Duodenal mucosa (tissue), 2 donors: ENCODE measurements around the gene PLCB1.

Experiments
- H3K27ac ChIP-seq: one replicate; pipeline ENCODE4 v1.7.0; 2013; ENCODE audit warnings: low read depth, low read length
- H3K27me3 ChIP-seq, 2 donors: one replicate each; pipeline ENCODE4 v1.7.0; 2013; ENCODE audit warnings: low read length in 2 of 2, control low read depth in 1 of 2; ENCODE audit not compliant: insufficient read depth in 2 of 2, control insufficient read depth in 1 of 2
- H3K36me3 ChIP-seq, 2 donors: one replicate each; pipeline ENCODE4 v1.7.0; 2013; ENCODE audit warnings: low read length in 2 of 2, control low read depth in 1 of 2; ENCODE audit not compliant: insufficient read depth in 2 of 2, control insufficient read depth in 1 of 2
- H3K4me1 ChIP-seq, 2 donors: one replicate each; pipeline ENCODE4 v1.7.0; 2013; ENCODE audit warnings: low read length in 2 of 2, control low read depth in 1 of 2; ENCODE audit not compliant: insufficient read depth in 2 of 2, control insufficient read depth in 1 of 2
- H3K4me3 ChIP-seq, 2 donors: one replicate each; pipeline ENCODE4 v1.7.0; 2013; ENCODE audit warnings: low read length in 2 of 2, low read depth in 1 of 2
- H3K9ac ChIP-seq, 2 donors: one replicate each; pipeline ENCODE4 v1.7.0; 2013; ENCODE audit warnings: low read length in 2 of 2, low read depth in 1 of 2
- H3K9me3 ChIP-seq, 2 donors: one replicate each; pipeline ENCODE4 v1.7.0; 2013; ENCODE audit warnings: low read length in 2 of 2, control low read depth in 1 of 2; ENCODE audit not compliant: control insufficient read depth in 1 of 2

PLCB1 gene

DNA sequence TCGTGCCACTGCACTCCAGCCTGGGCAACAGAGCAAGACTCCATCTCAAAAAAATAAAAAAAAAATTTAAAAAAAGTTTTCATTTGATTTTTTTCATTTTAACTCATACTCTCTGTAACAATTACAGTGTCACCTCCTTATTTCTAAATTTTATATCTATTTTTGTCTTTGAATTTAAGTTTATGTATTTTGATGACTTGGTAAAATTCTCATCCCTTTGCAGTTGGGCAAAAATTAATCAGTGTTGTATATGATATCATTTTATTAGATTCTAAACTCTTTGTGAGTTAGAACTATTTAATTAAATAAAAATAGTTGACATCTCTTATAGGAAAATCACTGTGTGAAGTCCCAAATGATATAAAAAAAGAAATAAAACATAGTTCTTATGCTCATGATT, 270.7 kb downstream of the PLCB1 start:
- H3K4me3 ChIP-seq: no peak overlapping the region
- peaks cover 0 to 12% of the 10 kb centered on the region in 2 donors for H3K4me1 ChIP-seq
- no peaks in the 10 kb centered on the region for H3K27me3 ChIP-seq
- no peak overlapping the region for H3K27ac ChIP-seq
- no peak overlapping the region for H3K9ac ChIP-seq
- H3K36me3 ChIP-seq: no peaks in the 10 kb centered on the region
- peaks cover 0 to 5% of the 10 kb centered on the region in 2 donors for H3K9me3 ChIP-seq

DNA sequence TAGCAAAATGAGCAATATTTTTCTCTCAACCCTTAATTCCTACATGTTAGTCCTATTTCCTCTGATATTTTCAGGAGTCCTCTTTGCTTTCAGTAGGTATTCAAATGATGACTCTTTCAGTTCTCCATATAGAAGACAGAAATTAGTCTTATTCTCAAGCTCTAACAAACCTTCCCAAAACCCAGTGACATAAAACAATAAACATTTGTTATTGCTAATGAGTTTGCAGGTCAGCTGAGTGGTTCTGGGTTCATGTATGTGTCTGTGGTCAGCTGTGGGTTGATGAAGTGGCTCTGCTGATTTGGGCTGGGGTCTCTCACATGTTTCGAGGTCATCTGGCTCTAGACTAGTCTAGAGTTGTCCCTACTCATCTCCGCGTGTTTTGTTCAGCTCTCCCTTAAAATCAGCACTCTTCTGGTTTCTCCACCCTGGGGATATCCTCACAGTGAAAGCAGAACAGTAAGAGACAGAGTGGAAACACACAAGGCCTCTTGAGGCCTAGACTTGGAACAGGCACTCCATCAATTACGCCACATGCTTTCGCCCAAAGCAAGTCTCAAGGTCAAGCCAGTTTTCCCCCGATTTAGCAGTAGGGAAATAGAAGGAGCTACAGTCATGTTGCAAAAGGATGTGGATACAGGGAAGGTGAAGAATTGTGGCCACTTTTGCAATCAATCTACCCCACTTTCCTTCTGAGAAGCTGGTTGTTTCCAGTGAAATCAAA, 273.0 kb downstream of the PLCB1 start:
- Histone ChIP-seq H3K4me3 (no peak overlapping the region), H3K4me1 (peaks cover 0 to 8% of the 10 kb centered on the region in 2 donors), H3K9me3 (peaks cover 0 to 5% of the 10 kb centered on the region in 2 donors), H3K9ac (no peak overlapping the region), H3K36me3 (no peaks in the 10 kb centered on the region), H3K27ac (no peak overlapping the region), H3K27me3 (no peaks in the 10 kb centered on the region)

DNA sequence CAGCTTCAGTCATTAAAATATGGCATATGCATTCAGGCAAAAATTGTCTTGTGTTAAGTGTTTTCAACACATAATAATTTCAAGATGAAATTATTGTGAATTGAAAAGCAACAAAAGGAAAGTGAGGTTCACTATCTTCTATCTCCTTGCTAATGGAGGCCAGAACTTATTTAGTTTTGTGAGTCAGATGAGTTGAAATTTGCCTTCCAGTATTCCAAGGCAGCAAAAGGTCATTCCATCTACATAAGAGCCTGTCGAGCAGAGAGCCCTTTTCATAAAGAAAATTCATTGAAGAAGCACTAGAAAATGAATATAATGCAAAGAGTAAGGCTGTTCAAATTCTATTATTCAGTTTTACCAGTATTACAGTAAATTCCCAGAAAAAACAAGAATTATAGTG, 274.3 kb downstream of the PLCB1 start:
- H3K9me3 ChIP-seq: peaks cover 0 to 5% of the 10 kb centered on the region in 2 donors
- H3K27ac ChIP-seq: no peak overlapping the region
- peaks cover 0 to 3% of the 10 kb centered on the region in 2 donors for H3K4me1 ChIP-seq
- H3K9ac ChIP-seq: no peak overlapping the region
- no peak overlapping the region for H3K4me3 ChIP-seq
- no peaks in the 10 kb centered on the region for H3K27me3 ChIP-seq
- H3K36me3 ChIP-seq: no peaks in the 10 kb centered on the region

DNA sequence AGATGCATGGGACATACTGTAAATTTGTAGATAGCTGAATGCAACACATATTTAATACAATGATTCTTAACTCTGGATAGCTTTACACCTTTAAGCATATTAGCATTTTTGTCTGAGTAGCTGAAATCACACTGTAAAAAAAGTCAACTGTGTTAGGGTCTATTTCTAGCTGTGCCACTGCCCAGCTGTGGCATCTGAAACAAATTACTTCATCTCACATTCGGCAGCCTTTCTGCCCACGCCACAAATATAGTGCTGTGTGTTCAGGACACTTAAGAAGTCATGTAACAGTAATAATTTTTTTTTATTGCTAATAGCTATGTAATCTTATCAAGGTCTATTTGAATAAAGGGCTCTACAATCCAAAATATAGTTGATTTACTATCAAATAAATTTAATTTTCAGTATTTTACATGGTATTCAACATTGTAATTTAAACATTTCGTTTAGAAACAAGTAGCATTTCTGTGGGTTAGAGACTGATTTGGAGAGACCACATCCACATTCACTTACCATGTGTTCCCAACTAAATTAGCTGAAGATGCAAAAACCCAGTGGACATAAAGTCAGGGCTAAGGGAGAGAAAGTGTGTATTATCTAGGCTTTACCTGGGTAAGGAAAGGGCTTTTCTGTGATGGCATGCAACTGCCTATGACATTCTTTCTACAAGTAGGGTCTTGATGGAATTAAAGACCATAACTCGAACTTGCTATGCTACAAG, 276.7 kb downstream of the PLCB1 start:
- Histone ChIP-seq H3K4me3 (no peak overlapping the region), H3K27ac (no peak overlapping the region), H3K27me3 (no peaks in the 10 kb centered on the region), H3K9me3 (peaks cover 0 to 5% of the 10 kb centered on the region in 2 donors), H3K4me1 (no peaks in the 10 kb centered on the region), H3K36me3 (no peaks in the 10 kb centered on the region), H3K9ac (no peak overlapping the region)

DNA sequence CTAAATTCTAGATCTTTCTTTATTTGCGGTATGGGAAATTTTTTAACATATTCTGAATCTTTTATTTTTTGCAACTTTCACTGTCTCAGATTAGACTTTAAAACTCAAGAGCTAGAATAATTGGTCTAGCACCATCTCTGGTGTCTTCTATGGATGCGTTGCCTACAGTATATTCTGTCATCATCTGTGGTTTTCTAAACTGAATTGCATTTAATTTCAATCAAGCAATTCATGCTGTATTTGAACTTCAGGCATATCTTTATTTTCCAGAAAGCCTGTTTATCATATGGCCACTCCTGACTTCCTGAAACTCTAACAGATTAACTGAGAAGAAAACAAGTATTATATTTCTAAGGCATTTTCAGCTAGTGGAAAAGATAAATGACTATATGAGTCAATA, 281.6 kb downstream of the PLCB1 start:
- Histone ChIP-seq H3K9me3 (no peaks in the 10 kb centered on the region), H3K4me3 (no peak overlapping the region), H3K4me1 (peaks cover 6 to 19% of the 10 kb centered on the region in 2 donors), H3K9ac (no peak overlapping the region), H3K27me3 (no peaks in the 10 kb centered on the region), H3K27ac (no peak overlapping the region), H3K36me3 (no peaks in the 10 kb centered on the region)

DNA sequence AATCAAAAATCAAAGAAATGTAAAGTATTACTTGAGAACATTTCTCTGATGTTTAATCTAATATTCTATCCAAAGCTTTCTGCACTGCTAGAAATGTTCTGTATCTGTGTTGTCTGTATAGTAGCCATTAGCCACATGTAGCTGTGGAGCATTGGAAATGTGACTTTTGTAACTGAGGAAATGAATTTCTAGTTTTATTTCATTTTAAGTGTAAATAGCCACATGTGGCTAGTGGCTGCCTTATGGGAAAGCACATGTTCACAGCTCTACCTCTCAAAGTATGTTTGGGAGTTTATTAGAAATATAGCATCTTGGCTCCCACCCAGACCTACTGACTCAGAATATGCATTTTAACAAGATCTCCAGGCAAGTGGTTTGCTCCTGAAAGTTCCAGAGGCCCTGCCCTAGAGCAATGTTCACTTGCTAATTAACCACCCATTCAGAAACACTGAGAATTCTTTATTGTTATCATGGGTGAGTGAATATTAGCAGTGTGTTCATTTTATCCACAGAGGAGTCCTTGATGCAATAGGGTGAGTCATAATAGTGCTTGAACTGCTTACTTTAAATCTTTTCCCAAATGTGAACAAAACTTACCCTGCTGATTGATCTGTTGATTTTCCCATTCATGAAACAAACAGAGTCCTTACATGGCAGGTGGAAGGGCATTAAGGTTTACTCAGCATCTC, 282.7 kb downstream of the PLCB1 start:
- H3K9me3 ChIP-seq: no peaks in the 10 kb centered on the region
- peaks cover 6 to 19% of the 10 kb centered on the region in 2 donors for H3K4me1 ChIP-seq
- no peak overlapping the region for H3K9ac ChIP-seq
- H3K27ac ChIP-seq: no peak overlapping the region
- no peaks in the 10 kb centered on the region for H3K27me3 ChIP-seq
- H3K4me3 ChIP-seq: no peak overlapping the region
- no peaks in the 10 kb centered on the region for H3K36me3 ChIP-seq

DNA sequence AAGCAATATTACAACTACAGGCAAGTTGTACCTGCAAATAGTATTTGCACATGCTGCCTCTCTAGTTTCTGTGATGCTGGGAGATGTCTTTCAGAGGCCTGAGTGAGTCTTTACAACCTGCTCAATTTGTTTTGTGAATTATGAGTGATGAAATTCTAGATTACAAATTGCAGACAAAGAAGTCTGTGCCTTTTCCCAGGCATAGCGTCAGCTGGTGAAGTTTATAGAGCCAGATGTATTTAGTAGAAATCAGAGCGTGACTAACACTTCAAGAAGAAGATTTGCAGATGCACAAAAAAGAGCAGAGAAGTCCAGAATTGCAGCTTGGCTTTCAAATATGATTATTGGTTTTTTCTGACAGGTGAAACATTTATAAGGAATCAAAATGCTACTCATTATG, 289.9 kb downstream of the PLCB1 start:
- H3K36me3 ChIP-seq: no peaks in the 10 kb centered on the region

DNA sequence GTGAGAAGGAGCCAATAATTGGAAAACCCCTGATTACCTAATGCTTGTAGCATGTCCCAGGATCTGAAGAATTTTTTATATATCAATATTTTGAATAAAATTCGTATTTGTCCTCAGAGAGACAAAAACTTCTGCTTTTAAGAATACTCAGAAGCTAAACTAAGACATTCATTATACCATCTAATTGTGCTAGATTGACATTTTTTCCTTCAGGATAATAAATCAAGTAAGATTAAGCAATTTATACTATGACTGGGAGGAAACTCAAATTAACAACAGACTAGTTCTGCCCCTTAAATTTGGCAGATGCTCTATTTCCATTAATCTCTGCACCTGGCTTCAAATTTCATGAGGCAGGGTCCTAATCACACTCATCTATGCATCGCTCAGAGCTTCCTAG, 291.4 kb downstream of the PLCB1 start:
- Histone ChIP-seq H3K4me1 (peaks cover 0 to 6% of the 10 kb centered on the region in 2 donors), H3K27ac (no peak overlapping the region), H3K4me3 (no peak overlapping the region), H3K36me3 (no peaks in the 10 kb centered on the region), H3K9me3 (no peaks in the 10 kb centered on the region), H3K9ac (no peak overlapping the region), H3K27me3 (no peaks in the 10 kb centered on the region)

More for the DNA sequence above, 289.9 kb downstream of the PLCB1 start:
- Histone ChIP-seq H3K4me1 (peaks cover 0 to 6% of the 10 kb centered on the region in 2 donors), H3K4me3 (no peak overlapping the region), H3K27me3 (no peaks in the 10 kb centered on the region), H3K9me3 (no peaks in the 10 kb centered on the region), H3K9ac (no peak overlapping the region), H3K27ac (no peak overlapping the region)

DNA sequence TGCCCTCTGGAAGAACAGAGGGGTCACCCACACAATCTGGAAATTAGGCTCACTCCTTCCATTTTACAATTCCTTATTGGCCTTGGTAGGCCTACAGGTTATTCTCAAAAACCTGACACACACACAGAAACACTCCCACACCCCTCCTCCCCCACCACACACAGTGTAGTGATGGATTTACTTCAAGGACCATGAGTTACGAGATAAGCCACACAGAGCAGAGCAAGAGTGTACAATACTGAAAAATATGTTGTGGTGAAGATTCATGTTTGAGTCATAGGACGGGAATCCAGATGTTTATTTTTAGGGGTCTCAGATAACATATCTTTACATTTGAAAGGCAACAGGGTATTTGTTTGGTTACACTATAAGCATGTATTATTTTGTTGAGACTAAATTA, 291.9 kb downstream of the PLCB1 start:
- Histone ChIP-seq H3K4me1 (peaks cover 0 to 6% of the 10 kb centered on the region in 2 donors), H3K9me3 (no peaks in the 10 kb centered on the region), H3K27me3 (no peaks in the 10 kb centered on the region), H3K36me3 (no peaks in the 10 kb centered on the region), H3K27ac (no peak overlapping the region), H3K4me3 (no peak overlapping the region), H3K9ac (no peak overlapping the region)

DNA sequence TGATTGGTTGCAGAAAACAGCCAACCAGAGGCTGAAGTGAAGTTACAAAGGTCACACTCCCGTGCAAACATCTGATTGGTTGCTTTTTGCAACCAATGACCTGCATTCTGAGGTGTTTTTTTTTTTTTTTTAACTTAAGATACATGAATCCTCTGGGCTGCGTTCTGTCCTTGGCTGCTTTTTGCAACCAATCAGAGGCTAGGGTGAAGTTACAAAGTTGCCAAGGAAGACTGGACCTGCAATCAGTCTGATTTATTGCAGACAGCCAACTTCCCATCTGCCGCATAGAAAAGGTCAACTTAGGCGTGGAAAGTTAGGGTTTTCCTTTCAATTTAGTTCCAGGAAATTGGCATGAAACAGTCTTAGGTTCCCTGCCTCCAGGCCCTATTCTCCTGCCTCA, 292.9 kb downstream of the PLCB1 start:
- Histone ChIP-seq H3K4me1 (peaks cover 0 to 6% of the 10 kb centered on the region in 2 donors), H3K27me3 (no peaks in the 10 kb centered on the region), H3K36me3 (no peaks in the 10 kb centered on the region), H3K27ac (no peak overlapping the region), H3K4me3 (no peak overlapping the region), H3K9ac (no peak overlapping the region), H3K9me3 (no peaks in the 10 kb centered on the region)
